HEK293 (cell line): ENCODE results near the gene GAL3ST2.

Experiments used
- CTCF ChIA-PET: fragments of 350-600 bp; formaldehyde crosslinking; extraction: SDS; loops from one replicate; lab custom pipeline; 2021; ENCODE audit warnings: antibody characterized with exemption; lab: Yijun Ruan, JAX
- POLR2A ChIA-PET: fragments of 300-600 bp; formaldehyde crosslinking; extraction: SDS; loops from one replicate; lab custom pipeline; 2020; ENCODE audit warnings: antibody characterized with exemption, inconsistent platforms; lab: Yijun Ruan, JAX
- H3K27ac ChIP-seq: fragments of 200-500 bp; sonication (Bioruptor generic); 2 replicates; pipeline ENCODE4 v1.5.1; 2014; ENCODE audit warnings: low read depth, low read length, control low read depth, inconsistent platforms; ENCODE audit errors: extremely low read depth
- H3K36me3 ChIP-seq, 2 experiments: fragments of 200-500 bp in 1 of 2; sonication (Bioruptor generic) in 1 of 2; 1 replicate in 1 of 2; 2 replicates in 1 of 2; pipeline ENCODE4 v1.5.1; 2014 to 2017; ENCODE audit warnings: inconsistent platforms in 2 of 2, low read length in 2 of 2; ENCODE audit not compliant: control insufficient read depth in 2 of 2, insufficient read depth in 1 of 2
- H3K4me1 ChIP-seq: fragments of 200-500 bp; sonication (Bioruptor generic); 2 replicates; pipeline ENCODE4 v1.5.1; 2014; ENCODE audit warnings: mild to moderate bottlenecking, low read length, inconsistent platforms; ENCODE audit not compliant: control insufficient read depth, insufficient read depth
- H3K4me3 ChIP-seq: 2 replicates; pipeline ENCODE4 v1.5.1; 2011; ENCODE audit warnings: low read depth, mild to moderate bottlenecking, control low read depth, low read length, moderate library complexity
- H3K9me3 ChIP-seq: fragments of 200-500 bp; sonication (Bioruptor generic); 2 replicates; pipeline ENCODE4 v1.5.1; 2014; ENCODE audit warnings: low read depth, low read length, inconsistent platforms; ENCODE audit not compliant: control insufficient read depth, insufficient read depth
- EGR2 ChIP-seq: fragments of 450-650 bp; formaldehyde crosslinking; IDR thresholded peaks from 2 replicates; pipeline ENCODE4 v1.5.1; 2016; ENCODE audit warnings: low read depth, missing biosample characterization, missing genetic modification characterization
- PRDM1 ChIP-seq: fragments of 450-650 bp; formaldehyde crosslinking; IDR thresholded peaks from 2 replicates; pipeline ENCODE4; 2016; ENCODE audit warnings: missing biosample characterization, missing genetic modification characterization
- ZFP37 ChIP-seq: fragments of 450-650 bp; formaldehyde crosslinking; IDR thresholded peaks from 2 replicates; pipeline ENCODE4 v1.5.1; 2016; ENCODE audit warnings: missing biosample characterization, missing genetic modification characterization
- ZFP41 ChIP-seq: fragments of 450-650 bp; formaldehyde crosslinking; IDR thresholded peaks from 2 replicates; pipeline ENCODE4 v1.5.1; 2016; ENCODE audit warnings: missing biosample characterization, missing genetic modification characterization, borderline replicate concordance
- ZNF114 ChIP-seq: fragments of 450-650 bp; formaldehyde crosslinking; IDR thresholded peaks from 2 replicates; pipeline ENCODE4 v1.5.0; 2017; ENCODE audit warnings: missing biosample characterization, missing genetic modification characterization
- ZNF239 ChIP-seq: fragments of 450-650 bp; formaldehyde crosslinking; IDR thresholded peaks from 2 replicates; pipeline ENCODE4 v1.5.1; 2016; ENCODE audit warnings: missing biosample characterization, missing genetic modification characterization
- ZNF311 ChIP-seq: fragments of 450-650 bp; formaldehyde crosslinking; IDR thresholded peaks from 2 replicates; pipeline ENCODE4 v1.5.1; 2017; ENCODE audit warnings: missing biosample characterization, missing genetic modification characterization, borderline replicate concordance
- ZNF341 ChIP-seq: fragments of 450-650 bp; formaldehyde crosslinking; IDR thresholded peaks from 2 replicates; pipeline ENCODE4; 2016; ENCODE audit warnings: low read depth, missing biosample characterization, missing genetic modification characterization
- ZNF555 ChIP-seq: fragments of 450-650 bp; formaldehyde crosslinking; conservative IDR thresholded peaks from 2 replicates; pipeline ENCODE4 v1.5.1; 2017; ENCODE audit warnings: missing biosample characterization, mild to moderate bottlenecking, missing genetic modification characterization, inconsistent platforms
- ZNF571 ChIP-seq: fragments of 450-650 bp; formaldehyde crosslinking; IDR thresholded peaks from 2 replicates; pipeline ENCODE4 v1.5.0; 2017; ENCODE audit warnings: missing biosample characterization, missing genetic modification characterization
- ZNF76 ChIP-seq: fragments of 450-650 bp; formaldehyde crosslinking; IDR thresholded peaks from 2 replicates; pipeline ENCODE4; 2016; ENCODE audit warnings: low read depth, missing biosample characterization, missing genetic modification characterization, borderline replicate concordance
- ZNF768 ChIP-seq: fragments of 450-650 bp; formaldehyde crosslinking; IDR thresholded peaks from 2 replicates; pipeline ENCODE4 v1.5.1; 2018; ENCODE audit warnings: missing biosample characterization, mild to moderate bottlenecking, missing genetic modification characterization
- ZNF776 ChIP-seq: fragments of 450-650 bp; formaldehyde crosslinking; IDR thresholded peaks from 2 replicates; pipeline ENCODE4 v1.5.0; 2017; ENCODE audit warnings: missing biosample characterization, missing genetic modification characterization, borderline replicate concordance
- ZNF785 ChIP-seq: fragments of 450-650 bp; formaldehyde crosslinking; IDR thresholded peaks from 2 replicates; pipeline ENCODE4 v1.5.1; 2016; ENCODE audit warnings: missing biosample characterization, missing genetic modification characterization
- TF ChIP-seq, protein P1 (sequence below): fragments of 450-650 bp; formaldehyde crosslinking; IDR thresholded peaks from 2 replicates; pipeline ENCODE4 v1.5.1; 2016; ENCODE audit warnings: missing biosample characterization, missing genetic modification characterization, low read depth
- TF ChIP-seq, protein P2 (sequence below): fragments of 450-650 bp; formaldehyde crosslinking; conservative IDR thresholded peaks from 2 replicates; pipeline ENCODE4 v1.5.1; 2016; ENCODE audit warnings: low read depth, missing biosample characterization, missing genetic modification characterization
- TF ChIP-seq, protein P3 (sequence below): fragments of 450-650 bp; formaldehyde crosslinking; IDR thresholded peaks from 2 replicates; pipeline ENCODE4 v1.5.1; 2016; ENCODE audit warnings: missing biosample characterization, missing genetic modification characterization
- TF ChIP-seq, protein P4 (sequence below): fragments of 450-650 bp; formaldehyde crosslinking; IDR thresholded peaks from 2 replicates; pipeline ENCODE4 v1.5.1; 2016; ENCODE audit warnings: missing biosample characterization, missing genetic modification characterization
- TF ChIP-seq, protein P5 (sequence below): fragments of 450-650 bp; formaldehyde crosslinking; IDR thresholded peaks from 2 replicates; pipeline ENCODE4 v1.5.1; 2016; ENCODE audit warnings: missing biosample characterization, missing genetic modification characterization
- TF ChIP-seq, protein P6 (sequence below): fragments of 450-650 bp; IDR thresholded peaks from 2 replicates; pipeline ENCODE4 v1.5.1; 2018; ENCODE audit warnings: missing biosample characterization, missing genetic modification characterization

The GAL3ST2 gene

DNA sequence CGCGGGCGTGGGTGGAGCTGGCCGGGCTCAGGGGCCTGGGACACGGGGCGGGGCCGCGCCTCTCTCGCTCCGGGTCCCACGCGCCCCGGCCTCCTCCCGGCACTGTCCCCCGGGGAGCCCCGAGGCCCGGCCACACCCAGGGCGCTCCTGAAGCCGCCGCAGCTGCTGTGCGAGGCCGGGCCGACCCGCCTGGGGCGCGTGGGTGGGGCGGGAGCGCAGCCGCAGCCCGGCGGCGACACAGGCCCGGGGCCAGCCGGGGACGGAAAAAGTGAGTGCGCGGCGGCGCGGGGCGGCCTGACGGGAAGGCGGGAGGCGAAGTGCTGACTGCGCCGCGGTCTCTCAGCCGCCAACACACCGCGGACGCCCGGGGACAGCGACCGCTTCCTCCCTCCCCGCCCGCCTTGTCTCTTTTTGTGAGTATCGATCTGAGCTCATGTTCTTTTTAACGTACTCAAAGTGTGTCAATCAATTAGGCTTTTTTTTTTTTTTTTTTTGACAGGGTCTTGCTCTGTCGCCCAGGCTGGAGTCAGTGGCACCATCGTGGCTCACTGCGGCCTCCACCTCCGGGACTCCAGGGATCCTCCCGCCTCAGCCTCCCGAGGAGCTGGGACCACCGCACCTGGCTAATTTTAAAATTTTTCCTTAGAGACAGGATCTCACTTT lies 67.6 kb downstream of the GAL3ST2 start (continued):
- TF ChIP-seq, protein P1, sequence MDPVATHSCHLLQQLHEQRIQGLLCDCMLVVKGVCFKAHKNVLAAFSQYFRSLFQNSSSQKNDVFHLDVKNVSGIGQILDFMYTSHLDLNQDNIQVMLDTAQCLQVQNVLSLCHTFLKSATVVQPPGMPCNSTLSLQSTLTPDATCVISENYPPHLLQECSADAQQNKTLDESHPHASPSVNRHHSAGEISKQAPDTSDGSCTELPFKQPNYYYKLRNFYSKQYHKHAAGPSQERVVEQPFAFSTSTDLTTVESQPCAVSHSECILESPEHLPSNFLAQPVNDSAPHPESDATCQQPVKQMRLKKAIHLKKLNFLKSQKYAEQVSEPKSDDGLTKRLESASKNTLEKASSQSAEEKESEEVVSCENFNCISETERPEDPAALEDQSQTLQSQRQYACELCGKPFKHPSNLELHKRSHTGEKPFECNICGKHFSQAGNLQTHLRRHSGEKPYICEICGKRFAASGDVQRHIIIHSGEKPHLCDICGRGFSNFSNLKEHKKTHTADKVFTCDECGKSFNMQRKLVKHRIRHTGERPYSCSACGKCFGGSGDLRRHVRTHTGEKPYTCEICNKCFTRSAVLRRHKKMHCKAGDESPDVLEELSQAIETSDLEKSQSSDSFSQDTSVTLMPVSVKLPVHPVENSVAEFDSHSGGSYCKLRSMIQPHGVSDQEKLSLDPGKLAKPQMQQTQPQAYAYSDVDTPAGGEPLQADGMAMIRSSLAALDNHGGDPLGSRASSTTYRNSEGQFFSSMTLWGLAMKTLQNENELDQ (tag by site-specific recombination) = no peak
- no peak for TF ChIP-seq ZNF341
- no peak for TF ChIP-seq ZNF239 (tag by site-specific recombination)
- no peak for TF ChIP-seq ZFP41
- TF ChIP-seq ZNF311 (tag by site-specific recombination) = no peak
- TF ChIP-seq ZNF76 (tag by site-specific recombination) = peak; percentile 64; the same call in 1 of the 2 replicates
- no peak for TF ChIP-seq ZNF114

DNA sequence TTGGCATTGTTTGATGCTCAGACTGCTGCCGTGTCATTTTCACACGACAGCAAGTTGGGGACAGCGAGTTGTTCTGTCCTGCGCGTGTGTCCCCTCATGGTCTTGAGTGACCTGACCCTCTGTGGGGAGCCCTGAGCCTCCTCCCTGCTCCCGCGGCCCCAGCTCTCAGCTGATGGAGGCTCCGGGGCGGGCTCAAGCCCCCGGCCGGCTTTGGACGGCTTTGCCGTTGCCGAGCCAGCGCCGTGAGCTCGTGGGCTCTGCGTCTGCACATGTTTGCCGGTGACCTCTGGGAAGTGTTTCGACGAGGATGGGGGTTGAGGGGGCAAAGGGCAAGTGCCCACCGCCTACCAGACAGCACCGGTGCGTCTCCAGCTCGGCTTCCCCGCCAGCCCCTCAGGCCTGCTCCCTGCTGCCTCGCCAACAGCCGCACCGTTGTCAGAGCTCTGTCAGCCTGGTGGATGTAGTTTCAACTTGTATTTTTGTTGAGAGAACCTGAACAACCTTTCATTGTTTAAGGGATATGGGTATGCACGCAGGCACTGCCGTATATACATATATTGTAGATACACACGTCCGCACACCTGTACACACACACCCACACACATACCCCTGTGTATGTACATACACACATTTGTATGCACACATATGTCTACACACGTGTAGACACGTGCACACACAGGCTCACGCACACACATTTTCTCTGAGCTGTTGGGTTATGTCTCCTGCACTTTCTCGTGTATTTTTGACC lies 68.4 kb downstream of the GAL3ST2 start:
- Histone ChIP-seq H3K4me3 (no peak overlapping the region), H3K9me3 (no peaks in the 10 kb centered on the region), H3K36me3 (no peaks in the 10 kb centered on the region), H3K27ac (no peak overlapping the region), H3K4me1 (no peaks in the 10 kb centered on the region)
- ChIA-PET CTCF (interaction anchor here (0.6 to 0.9 kb wide), 2 partner anchors 13 to 33 kb away, joined by 3 to 4 read pairs; no protein-coding TSS in a partner anchor), POLR2A (interaction anchor here (0.6 to 1.4 kb wide), 5 partner anchors 8 to 427 kb away, joined by 3 to 7 read pairs (median 4); no protein-coding TSS in a partner anchor)
- TF ChIP-seq ZNF785 (tag by site-specific recombination) (no peak), EGR2 (tag by site-specific recombination) (no peak), ZNF555 (tag by site-specific recombination) (no peak), PRDM1 (no peak), ZFP37 (no peak), ZNF776 (tag by site-specific recombination) (no peak), ZNF768 (tag by site-specific recombination) (no peak), ZNF571 (tag by site-specific recombination) (no peak)
- TF ChIP-seq, protein P2, sequence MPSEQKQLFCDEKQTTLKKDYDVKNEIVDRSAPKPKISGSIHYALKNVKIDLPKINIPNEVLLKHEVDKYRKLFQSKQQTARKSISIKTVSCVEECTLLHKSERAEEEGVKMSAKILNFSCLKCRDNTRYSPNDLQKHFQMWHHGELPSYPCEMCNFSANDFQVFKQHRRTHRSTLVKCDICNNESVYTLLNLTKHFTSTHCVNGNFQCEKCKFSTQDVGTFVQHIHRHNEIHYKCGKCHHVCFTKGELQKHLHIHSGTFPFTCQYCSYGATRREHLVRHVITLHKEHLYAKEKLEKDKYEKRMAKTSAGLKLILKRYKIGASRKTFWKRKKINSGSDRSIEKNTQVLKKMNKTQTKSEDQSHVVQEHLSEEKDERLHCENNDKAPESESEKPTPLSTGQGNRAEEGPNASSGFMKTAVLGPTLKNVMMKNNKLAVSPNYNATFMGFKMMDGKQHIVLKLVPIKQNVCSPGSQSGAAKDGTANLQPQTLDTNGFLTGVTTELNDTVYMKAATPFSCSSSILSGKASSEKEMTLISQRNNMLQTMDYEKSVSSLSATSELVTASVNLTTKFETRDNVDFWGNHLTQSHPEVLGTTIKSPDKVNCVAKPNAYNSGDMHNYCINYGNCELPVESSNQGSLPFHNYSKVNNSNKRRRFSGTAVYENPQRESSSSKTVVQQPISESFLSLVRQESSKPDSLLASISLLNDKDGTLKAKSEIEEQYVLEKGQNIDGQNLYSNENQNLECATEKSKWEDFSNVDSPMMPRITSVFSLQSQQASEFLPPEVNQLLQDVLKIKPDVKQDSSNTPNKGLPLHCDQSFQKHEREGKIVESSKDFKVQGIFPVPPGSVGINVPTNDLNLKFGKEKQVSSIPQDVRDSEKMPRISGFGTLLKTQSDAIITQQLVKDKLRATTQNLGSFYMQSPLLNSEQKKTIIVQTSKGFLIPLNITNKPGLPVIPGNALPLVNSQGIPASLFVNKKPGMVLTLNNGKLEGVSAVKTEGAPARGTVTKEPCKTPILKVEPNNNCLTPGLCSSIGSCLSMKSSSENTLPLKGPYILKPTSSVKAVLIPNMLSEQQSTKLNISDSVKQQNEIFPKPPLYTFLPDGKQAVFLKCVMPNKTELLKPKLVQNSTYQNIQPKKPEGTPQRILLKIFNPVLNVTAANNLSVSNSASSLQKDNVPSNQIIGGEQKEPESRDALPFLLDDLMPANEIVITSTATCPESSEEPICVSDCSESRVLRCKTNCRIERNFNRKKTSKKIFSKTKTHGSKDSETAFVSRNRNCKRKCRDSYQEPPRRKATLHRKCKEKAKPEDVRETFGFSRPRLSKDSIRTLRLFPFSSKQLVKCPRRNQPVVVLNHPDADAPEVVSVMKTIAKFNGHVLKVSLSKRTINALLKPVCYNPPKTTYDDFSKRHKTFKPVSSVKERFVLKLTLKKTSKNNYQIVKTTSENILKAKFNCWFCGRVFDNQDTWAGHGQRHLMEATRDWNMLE (tag by site-specific recombination) = no peak
- TF ChIP-seq, protein P3, sequence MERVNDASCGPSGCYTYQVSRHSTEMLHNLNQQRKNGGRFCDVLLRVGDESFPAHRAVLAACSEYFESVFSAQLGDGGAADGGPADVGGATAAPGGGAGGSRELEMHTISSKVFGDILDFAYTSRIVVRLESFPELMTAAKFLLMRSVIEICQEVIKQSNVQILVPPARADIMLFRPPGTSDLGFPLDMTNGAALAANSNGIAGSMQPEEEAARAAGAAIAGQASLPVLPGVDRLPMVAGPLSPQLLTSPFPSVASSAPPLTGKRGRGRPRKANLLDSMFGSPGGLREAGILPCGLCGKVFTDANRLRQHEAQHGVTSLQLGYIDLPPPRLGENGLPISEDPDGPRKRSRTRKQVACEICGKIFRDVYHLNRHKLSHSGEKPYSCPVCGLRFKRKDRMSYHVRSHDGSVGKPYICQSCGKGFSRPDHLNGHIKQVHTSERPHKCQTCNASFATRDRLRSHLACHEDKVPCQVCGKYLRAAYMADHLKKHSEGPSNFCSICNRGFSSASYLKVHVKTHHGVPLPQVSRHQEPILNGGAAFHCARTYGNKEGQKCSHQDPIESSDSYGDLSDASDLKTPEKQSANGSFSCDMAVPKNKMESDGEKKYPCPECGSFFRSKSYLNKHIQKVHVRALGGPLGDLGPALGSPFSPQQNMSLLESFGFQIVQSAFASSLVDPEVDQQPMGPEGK (tag by site-specific recombination) = no peak
- TF ChIP-seq, protein P4, sequence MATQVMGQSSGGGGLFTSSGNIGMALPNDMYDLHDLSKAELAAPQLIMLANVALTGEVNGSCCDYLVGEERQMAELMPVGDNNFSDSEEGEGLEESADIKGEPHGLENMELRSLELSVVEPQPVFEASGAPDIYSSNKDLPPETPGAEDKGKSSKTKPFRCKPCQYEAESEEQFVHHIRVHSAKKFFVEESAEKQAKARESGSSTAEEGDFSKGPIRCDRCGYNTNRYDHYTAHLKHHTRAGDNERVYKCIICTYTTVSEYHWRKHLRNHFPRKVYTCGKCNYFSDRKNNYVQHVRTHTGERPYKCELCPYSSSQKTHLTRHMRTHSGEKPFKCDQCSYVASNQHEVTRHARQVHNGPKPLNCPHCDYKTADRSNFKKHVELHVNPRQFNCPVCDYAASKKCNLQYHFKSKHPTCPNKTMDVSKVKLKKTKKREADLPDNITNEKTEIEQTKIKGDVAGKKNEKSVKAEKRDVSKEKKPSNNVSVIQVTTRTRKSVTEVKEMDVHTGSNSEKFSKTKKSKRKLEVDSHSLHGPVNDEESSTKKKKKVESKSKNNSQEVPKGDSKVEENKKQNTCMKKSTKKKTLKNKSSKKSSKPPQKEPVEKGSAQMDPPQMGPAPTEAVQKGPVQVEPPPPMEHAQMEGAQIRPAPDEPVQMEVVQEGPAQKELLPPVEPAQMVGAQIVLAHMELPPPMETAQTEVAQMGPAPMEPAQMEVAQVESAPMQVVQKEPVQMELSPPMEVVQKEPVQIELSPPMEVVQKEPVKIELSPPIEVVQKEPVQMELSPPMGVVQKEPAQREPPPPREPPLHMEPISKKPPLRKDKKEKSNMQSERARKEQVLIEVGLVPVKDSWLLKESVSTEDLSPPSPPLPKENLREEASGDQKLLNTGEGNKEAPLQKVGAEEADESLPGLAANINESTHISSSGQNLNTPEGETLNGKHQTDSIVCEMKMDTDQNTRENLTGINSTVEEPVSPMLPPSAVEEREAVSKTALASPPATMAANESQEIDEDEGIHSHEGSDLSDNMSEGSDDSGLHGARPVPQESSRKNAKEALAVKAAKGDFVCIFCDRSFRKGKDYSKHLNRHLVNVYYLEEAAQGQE (tag by site-specific recombination) = no peak
- TF ChIP-seq, protein P5, sequence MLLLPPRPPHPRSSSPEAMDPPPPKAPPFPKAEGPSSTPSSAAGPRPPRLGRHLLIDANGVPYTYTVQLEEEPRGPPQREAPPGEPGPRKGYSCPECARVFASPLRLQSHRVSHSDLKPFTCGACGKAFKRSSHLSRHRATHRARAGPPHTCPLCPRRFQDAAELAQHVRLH = no peak
- TF ChIP-seq, protein P6, sequence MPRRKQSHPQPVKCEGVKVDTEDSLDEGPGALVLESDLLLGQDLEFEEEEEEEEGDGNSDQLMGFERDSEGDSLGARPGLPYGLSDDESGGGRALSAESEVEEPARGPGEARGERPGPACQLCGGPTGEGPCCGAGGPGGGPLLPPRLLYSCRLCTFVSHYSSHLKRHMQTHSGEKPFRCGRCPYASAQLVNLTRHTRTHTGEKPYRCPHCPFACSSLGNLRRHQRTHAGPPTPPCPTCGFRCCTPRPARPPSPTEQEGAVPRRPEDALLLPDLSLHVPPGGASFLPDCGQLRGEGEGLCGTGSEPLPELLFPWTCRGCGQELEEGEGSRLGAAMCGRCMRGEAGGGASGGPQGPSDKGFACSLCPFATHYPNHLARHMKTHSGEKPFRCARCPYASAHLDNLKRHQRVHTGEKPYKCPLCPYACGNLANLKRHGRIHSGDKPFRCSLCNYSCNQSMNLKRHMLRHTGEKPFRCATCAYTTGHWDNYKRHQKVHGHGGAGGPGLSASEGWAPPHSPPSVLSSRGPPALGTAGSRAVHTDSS (tag by site-specific recombination) = no peak
